Placental epithelial cell (primary cell): ENCODE results near the gene CA9. TPM values are rescaled to one million over a fixed set of nuclear protein-coding genes. Genes with fewer than 3 reads are reported as not detected.

Experiments used
- small RNA-seq: library from RNA; depleted of rRNA; stranded (forward); fragments of <200 nt; gene quantifications from one replicate; pipeline ENCODE3, GENCODE V24; 2012
- total RNA-seq: library from RNA; depleted of rRNA; stranded (reverse); fragments of >200 nt; gene quantifications from 2 replicates; pipeline ENCODE4 v1.2.3, GENCODE V29; 2012

CA9 gene
- not detected in 2 replicates for total RNA-seq

DNA sequence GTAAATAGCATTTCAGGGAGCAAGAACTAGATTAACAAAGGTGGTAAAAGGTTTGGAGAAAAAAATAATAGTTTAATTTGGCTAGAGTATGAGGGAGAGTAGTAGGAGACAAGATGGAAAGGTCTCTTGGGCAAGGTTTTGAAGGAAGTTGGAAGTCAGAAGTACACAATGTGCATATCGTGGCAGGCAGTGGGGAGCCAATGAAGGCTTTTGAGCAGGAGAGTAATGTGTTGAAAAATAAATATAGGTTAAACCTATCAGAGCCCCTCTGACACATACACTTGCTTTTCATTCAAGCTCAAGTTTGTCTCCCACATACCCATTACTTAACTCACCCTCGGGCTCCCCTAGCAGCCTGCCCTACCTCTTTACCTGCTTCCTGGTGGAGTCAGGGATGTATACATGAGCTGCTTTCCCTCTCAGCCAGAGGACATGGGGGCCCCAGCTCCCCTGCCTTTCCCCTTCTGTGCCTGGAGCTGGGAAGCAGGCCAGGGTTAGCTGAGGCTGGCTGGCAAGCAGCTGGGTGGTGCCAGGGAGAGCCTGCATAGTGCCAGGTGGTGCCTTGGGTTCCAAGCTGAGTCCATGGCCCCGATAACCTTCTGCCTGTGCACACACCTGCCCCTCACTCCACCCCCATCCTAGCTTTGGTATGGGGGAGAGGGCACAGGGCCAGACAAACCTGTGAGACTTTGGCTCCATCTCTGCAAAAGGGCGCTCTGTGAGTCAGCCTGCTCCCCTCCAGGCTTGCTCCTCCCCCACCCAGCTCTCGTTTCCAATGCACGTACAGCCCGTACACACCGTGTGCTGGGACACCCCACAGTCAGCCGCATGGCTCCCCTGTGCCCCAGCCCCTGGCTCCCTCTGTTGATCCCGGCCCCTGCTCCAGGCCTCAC is at the start of gene CA9:
Gene CA9, plus strand, starts transcription at position 797 of the 893 bp plus-strand sequence. Its CDS starts 32 bp downstream, at position 829.

DNA sequence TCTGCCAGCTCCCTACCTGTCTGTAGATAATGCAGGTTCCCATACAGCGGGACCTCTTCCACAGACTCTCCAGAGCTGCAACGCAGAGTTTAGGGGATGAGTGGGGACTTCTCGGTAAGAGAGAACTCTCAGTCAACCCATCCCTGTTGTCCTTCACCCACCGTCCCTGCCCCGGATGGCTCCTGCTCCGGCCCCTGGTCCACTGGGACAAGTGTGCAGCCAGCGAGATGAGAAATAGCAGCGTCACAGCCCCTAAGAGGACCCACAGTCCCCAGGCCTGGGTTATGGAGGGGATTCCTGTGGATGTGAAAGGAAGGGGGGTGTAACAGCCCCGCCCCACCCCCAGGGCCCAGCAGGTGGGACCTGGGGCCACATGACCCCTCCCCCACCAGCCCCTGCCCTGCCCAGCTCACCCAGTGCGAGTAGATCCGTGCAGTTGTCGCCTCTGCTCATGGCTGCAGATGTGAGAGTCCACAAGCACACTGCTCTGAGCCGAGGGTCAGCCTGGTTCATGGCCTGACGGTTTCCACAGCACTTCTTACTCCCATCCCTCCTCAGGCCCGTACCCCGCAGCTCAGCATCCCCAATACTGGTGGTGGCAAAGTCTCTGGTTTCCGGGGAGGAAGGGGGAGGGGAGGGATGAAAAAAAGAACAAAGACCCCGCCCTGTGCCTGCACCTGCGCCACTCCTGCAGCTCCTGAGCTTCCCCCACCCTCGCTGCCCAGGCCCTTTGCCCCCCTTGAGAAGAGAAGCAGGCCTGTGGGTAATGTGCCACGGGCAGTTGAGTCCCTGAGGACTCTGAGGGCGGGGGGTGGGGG is 23.2 kb upstream of the CA9 start, which contains the start of gene SIT1:
Gene SIT1, minus strand, starts transcription at position 591 of the 818 bp plus-strand sequence. Its CDS starts 78 bp downstream, at position 513.

DNA sequence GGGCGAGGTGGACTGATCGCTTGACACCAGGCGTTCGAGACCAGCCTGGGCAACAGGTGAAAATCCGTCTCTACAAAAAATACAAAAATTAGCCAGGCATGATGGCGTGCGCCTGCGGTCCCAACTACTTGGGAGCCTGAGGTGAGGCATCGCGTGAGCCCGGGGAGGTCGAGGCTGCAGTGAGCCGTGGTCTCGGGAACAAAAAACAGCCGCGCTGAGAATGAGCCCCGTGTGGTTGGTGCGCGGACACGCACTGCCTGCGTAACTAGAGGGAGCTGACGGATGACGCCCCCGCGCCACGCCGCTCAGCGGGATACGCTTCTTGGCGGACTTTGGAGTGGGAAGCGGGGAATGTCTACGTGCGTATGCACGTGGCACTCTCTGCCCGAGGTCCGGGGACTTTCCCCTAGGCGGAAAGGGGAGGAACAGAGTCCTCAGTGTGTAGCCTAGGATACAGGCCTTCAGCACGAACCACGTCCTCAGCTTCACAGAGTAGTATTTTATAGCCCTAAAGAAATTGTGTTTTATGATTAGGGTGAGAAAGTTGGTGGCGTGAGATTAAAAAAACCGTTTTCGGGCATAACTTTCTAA is 16.1 kb upstream of the CA9 start, which contains the start of gene RMRP:
Gene RMRP, minus strand, starts transcription at position 474 of the 591 bp plus-strand sequence.

DNA sequence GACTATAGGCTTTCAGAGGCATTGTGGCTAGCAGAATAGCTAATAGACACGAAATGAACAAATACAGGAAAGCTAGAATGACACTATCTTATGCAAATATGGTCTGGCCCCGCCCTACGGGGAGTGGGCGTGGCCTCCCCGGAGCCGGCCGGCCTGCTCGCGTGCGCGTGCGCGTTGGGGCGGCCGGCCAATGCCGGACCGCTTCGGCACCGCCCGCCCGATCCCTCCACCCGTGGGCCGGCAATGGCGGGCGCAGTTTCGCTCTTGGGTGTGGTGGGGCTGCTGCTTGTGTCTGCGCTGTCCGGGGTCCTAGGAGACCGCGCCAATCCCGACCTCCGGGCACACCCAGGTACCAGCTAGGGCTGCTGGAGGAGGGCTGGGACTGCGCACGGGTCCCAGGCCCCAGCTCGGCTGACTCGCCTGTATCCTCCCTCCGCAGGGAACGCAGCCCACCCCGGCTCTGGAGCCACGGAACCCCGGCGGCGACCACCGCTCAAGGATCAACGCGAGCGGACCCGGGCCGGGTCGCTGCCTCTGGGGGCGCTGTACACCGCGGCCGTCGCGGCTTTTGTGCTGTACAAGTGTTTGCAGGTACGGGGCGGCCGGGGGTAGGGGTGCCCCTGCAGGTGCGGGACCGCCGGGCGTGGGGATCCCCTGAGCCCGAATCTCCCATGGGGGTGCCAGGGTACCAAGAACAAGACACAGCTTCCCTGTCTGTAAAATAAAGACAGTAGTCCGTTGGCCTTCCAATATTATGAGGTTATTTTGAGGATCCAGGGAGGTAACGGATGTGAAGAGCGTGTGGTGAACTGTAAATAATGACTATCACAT is 15.4 kb upstream of the CA9 start, which contains the start of gene CCDC107:
Gene CCDC107, plus strand, starts transcription at position 156 of the 831 bp plus-strand sequence. Its CDS starts 88 bp downstream, at position 244.

DNA sequence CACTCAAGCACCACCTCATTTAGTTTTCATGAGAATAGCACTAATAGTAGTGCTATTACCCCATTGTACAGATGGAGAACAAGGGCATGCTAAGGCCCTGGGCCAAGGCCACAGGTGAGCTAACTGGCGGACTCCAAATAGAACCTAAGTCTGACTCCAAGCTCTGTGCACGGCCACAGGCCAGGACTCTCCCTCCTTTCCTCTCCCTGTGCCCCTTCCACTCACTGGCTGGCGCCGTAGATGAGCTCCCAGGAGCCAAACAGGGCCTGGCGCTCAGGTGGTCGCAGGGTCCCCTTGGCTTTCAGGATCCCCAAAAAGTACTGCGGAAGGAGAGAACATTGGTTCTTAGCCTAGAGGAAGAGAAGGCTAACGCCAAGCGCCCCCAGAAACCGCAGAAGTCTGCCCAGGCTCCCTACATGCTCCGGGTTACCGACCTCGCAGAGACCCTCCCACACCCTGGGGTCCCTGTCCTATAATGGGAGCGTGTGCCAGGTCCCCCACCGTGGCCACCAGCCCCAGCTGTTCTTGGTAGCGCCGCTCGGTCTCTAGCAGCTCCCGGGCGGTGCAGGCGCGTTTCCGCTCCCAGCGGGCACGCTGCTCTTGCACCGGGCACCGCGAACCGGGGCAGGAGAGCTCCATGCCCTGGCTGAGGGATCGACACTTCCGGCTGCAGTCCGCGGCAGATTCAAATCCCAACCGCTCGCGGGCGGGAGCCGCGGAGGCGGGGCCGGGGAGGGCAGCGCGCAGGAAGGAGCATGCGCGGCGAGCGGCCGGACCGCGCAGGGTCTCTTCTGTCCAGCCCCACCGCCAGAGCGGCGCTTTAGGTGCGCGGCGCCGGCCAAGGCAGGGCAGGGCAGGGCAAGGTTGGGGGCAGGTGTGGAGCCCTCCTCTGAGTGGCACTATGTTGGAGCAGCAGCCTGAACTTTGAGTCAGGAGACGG is 8.9 kb upstream of the CA9 start, which contains the start of gene ARHGEF39:
Gene ARHGEF39, minus strand, starts transcription at position 665 of the 940 bp plus-strand sequence. Its CDS starts 26 bp downstream, at position 639.

DNA sequence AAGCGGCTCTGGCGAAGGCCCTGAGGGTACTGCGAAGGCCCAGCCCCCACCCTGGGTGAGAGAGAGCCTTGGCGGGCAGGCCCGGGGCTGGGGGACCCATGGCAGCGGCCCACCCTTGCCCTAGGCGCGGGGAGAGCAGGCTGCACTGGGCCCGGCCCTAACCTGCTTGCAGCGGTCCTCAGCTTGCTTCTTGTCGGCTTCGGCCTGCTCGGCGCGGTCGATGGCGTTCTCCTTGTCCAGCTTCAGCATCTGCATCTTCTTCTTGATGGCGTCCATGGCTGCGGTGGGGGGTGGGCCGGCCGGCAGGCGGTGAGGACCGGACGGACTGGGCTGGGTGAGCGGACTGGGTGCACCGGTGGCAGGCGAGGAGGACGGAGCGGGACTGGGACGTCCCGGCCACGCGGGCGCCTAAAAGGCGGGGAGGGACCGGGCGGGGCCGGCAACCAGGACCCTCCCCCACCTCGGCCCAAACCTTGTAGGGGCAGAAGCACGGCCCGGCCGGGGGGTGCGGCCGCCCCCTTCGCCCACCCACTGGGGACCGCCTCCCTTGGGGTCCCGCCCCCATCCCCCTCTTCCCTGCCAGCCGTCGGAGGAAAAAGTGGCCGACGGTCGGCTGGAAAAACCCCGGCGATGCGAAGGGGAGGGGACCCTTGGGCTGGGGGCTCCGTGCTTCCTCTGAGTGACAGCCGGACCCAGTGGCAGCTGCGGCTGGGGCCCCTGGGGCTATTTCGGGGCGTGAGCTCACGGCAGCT is 16.0 kb downstream of the CA9 start, which contains the start of gene TPM2:
Gene TPM2, minus strand, starts transcription at position 384 of the 752 bp plus-strand sequence. Its CDS starts 108 bp downstream, at position 276.

Small RNAs within 50 kb of the gene (small RNA-seq; reads per million reads assigned to genes)
- gene RMRP (not detected), gene RN7SL22P (not detected)

Other genes with a start within 250 kb of the CA9 start
- gene RUSC2, start 183.8 kb upstream of the CA9 start, total RNA-seq: 16.5 and 51.0 TPM in 2 replicates
- gene TESK1, start 68.7 kb upstream of the CA9 start, total RNA-seq: 19.6 and 23.1 TPM in 2 replicates
- 1.2 and 3.5 TPM in 2 replicates for gene CD72, start 55.5 kb upstream of the CA9 start, total RNA-seq
- gene SIT1, start 23.0 kb upstream of the CA9 start, total RNA-seq: not detected in 2 replicates
- 39,103 and 115,939 TPM in 2 replicates for gene RMRP, start 15.9 kb upstream of the CA9 start, total RNA-seq
- 5.5 and 6.6 TPM in 2 replicates for gene CCDC107, start 15.6 kb upstream of the CA9 start, total RNA-seq
- 1.2 and 1.6 TPM in 2 replicates for gene ARHGEF39, start 8.7 kb upstream of the CA9 start, total RNA-seq
- gene TPM2, start 16.0 kb downstream of the CA9 start, total RNA-seq: 87.9 and 98.7 TPM in 2 replicates
- 118 and 165 TPM in 2 replicates for gene TLN1, start 58.3 kb downstream of the CA9 start, total RNA-seq
- gene CREB3, start 58.7 kb downstream of the CA9 start, total RNA-seq: 56.1 and 92.0 TPM in 2 replicates
- gene GBA2, start 75.3 kb downstream of the CA9 start, total RNA-seq: 25.9 and 31.7 TPM in 2 replicates
- gene RGP1, start 75.4 kb downstream of the CA9 start, total RNA-seq: 18.1 and 27.0 TPM in 2 replicates
- gene MSMP, start 80.3 kb downstream of the CA9 start, total RNA-seq: not detected in 2 replicates
- 9.0 and 23.6 TPM in 2 replicates for gene NPR2, start 117.7 kb downstream of the CA9 start, total RNA-seq
- 0.65 and 1.2 TPM in 2 replicates for gene SPAG8, start 138.3 kb downstream of the CA9 start, total RNA-seq
- gene HINT2, start 141.1 kb downstream of the CA9 start, total RNA-seq: 10.6 and 15.7 TPM in 2 replicates
- not detected in 2 replicates for gene FAM221B, start 154.8 kb downstream of the CA9 start, total RNA-seq
- gene TMEM8B, start 155.3 kb downstream of the CA9 start, total RNA-seq: 3.5 and 4.0 TPM in 2 replicates
- gene OR13J1, start 196.5 kb downstream of the CA9 start, total RNA-seq: not detected in 2 replicates
- 0.39 and 0.76 TPM in 2 replicates for gene HRCT1, start 232.3 kb downstream of the CA9 start, total RNA-seq
- not detected in 2 replicates for gene SPAAR, start 235.6 kb downstream of the CA9 start, total RNA-seq